Measurements from ENCODE around the gene ZCCHC14.
"Not testable (repeated sequence)": the region's sequence is repeated elsewhere in the genome, so short reads cannot be mapped to it uniquely, and the experiment has no call there.

Gene ZCCHC14

DNA sequence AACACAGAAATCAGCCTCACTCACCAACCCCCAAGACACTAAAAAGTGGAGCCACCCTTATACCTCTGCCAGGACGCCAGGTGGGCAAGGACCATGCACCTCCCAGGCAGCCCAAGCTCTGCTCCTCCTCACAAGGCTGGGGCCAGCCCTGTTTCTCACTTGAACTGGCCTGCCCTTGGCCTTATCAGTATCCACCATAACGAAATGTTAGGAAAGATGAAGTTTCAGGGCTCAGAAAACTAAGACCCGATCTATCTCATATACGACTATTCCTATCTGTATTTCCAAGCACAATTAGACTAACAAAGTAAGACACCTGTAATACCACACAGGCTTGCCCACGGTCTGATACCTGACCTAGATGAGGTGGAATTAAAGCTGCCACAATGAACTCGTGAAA lies 116.2 kb downstream of the ZCCHC14 start:
- no peak for DNase-seq

DNA sequence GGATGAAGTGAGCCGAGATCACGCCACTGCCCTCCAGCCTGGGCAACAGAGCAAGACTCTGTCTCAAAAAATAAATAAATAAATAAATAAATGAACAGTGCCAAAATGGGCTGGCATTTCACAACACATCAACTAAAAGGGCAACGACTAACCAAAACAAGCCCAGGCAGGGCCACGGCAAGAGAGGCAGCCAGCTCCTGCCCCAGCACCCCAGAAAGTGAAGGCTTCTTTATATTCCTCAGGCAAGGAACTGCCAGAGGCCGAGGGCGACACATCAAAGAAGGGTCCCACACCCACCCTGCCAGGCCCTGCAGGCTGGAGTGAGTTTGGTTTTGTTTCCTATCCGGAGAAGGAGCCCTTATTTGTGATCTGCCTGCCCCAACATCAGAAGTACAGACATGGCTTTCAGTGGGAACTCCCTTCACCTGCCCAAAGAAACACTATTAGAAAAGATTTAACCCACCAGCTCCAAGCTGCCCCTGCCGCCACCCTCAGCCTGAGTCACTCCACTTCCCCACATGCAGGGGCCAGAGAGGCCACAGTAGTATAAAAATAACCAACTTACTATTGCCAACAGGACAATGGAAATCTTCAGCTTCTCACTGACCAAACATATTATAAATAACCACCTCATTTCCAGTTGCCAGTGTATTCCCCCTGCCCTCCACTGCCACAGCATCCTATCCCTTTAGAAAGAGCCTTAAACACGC lies 117.2 kb downstream of the ZCCHC14 start:
- DNase-seq: peak; percentile 57

DNA sequence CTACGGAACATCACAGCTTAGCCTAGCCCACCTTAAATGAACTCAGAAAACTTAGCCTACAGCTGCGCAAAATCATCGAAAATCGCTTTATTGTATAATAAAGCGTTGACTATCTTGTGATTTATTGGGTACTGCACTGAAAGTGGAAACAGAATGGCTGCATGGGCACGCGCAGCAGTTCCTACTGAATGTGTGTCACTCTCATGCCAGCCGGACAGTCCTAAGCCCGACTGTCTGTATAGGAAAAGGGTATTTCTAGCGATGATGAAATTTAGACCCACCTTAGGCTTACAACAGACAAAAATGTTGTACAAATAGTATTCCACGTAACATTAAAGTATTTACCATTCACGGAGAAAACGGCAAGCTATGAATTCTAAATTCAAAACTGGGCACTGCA lies 118.5 kb downstream of the ZCCHC14 start:
- no peak for DNase-seq

DNA sequence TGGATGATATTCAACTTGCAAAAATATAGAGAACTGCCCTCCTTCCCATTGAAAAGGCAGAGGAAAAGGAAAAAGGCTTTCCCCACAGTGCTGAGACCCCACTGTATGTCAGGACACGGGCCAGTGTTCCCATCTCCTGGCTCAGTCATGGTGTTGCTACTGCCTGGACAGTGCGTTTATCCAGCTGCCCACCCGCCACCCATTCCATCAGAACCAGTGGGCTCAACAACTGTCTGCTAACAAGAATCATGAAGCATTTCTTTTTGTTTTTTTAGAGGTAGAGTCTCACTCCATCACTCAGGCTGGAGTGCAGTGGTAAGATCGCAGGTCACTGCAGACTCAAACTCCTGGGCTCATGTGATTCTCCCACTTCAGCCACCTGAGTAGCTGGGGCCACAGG lies 120.5 kb downstream of the ZCCHC14 start:
- no peak for DNase-seq

DNA sequence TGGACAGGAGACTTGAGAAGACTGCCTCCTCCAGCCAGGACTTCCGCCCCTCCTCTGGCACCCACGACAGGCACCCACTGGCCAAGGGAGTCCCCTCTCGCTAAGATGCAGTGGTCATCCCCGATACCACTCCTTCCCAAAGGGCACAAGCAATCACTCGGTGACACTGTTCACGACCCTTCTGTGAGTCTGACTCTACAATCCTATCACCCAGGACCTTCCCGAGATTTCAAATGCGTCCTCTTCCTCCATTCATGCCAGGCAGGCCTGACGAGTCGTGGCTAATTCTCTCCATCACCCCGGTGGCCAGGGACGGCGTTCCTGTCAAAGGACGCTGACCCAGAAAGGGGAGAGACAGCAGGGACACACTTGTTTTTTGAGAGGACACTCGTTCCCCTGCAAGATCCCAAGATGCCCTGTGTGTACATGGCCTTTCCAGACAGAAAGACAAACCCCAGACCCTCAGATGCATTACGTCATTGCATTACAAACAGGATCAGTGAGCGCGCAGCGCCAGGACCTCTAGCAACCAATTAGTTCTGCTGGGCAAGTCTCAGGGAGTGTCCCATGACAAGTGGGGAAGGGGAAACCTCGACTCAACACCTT lies 121.5 kb downstream of the ZCCHC14 start:
- DNase-seq: peak; percentile 16

DNA sequence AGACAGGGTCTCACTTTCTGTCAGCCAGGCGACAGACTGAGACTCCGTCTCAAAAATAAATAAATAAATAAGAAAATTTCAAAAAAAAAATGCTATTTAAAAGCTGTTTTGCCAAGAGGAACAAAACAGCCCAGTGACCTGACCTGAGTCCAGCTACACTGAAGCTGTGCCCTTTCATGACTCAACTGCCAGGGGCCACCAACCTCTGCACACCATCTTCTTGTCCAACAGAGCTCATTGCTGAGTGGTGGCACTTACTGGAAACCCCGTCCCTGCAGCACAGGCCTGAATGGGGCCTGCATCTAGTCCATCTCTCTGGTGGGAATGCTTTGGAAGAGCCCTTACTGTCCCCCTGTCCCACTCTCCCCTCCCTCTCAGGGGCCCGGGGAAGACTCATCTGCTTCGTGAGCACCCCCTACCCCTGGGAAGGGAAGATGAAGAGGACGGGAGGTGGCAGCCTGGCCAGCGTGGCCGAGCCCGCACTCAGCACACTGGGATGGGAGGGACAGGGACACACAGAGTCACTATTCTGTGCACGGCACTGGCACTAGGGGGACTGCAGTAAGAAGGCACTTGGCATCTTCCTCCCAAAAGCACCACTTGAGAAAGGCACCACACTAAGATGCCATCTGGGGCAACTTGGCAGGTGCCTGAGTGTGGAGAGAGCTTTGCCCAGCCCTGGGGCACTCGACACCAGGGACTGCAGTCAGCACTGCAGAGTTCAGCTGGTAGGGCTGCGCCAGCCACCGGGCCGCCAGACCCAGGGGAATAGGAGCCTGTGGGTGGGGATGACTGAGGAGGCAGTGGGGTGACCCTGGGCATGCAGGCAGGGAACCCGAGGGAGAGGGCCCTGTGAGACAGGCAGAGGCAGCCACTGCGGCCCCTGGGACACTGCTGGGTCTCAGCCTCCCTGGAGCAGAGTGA lies 122.8 kb downstream of the ZCCHC14 start:
- DNase-seq: no peak

DNA sequence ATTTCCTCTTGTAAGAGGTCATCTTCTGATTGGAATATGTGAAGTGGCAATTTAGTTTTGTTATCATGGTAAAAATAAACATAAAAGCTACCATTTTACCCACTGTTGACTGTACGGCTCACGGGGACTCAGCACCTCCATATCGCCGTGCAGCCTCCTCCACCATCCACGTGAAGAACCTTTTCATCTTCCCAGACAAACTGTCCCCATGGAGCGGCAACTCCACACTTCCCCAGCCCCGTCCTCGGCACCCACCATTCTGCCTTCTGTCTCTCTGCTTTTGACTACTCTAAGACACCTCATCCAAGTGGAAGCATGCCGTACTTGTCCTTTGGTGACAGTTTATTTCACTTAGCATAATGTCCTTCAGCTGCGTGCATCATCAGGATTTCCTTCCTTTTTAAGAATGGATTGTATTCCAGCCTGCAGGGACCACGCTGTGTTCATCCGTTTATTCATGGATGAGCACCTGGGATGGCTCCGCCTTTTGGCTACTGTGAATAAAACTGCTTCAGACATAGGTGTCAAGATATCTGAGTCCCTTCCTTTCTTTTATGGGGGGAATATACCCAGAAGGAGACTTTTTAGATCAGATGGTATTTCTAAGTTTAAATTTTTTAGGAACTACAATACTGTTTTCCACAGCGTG lies 123.6 kb downstream of the ZCCHC14 start:
- no peak for DNase-seq

DNA sequence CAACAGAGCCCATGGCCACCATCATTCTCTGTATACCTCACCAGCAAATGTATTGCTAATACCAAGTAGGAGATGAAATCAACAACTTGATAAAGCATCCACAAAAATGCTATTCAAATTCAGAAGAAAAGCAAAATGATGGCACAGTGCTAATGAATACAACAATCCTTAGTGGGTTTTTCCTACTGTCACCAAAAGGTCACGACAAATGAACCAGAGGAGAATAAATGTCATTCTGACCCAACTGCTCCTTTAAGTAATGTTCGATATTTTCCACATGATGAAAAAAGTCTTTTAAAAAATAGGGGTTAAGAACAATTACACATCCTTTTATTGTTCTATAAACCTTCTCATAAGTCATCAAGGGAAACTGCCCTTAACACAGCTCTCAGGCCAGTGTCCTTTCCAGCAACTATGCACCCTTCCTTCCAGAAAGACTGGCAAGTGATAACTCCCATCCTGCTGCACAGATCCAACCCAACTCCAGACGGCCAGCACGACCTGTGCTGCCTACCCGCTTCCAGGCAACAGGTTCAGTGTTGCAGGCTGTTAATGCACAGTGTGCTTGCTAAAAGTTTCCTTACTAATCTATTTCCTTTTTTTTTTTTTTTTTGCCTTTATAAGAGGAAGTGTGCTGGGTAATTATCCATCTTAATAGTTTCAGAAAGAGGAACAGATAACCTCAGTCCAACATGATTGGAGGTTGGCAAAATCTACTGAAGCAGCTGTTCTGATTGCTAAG lies 124.6 kb downstream of the ZCCHC14 start:
- DNase-seq: peak; percentile 89

DNA sequence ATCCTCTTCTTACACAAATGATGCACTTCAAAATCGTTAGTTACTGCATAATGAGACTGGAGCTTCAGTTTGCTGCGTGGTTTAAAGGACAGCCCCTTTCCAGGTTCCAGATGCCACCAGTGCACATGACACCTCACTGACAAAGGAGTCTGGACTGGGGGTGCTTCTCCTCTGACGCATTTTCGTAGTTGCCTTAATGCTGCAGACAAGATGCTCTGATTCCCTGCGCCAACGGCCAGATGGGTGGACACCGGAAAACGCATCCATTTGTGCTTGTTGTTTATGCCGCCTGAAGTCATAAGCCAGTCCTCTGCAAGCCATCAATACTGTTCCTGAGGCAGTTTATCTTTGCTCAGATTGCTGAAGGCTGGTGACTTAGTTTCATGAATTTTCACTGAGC lies 125.3 kb downstream of the ZCCHC14 start:
- no peak for DNase-seq

DNA sequence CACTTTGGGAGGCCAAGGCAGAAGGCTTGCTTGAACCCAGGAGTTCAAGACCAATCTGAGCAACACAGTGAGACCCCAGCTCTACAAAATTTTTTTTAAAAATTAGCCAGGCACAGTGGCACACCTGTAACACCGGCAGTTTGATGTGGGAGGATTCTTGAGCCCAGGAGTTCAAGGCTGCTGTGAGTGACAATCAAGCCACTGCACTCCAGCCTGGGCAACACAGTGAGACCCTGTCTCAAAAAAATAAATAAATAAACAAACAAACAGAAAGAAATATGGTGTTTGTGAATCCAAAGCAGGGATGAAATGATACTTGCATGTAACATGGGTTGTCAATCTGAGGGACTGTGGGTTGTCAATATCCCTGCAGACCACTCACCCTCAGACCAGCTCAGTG lies 125.9 kb downstream of the ZCCHC14 start:
- no peak for DNase-seq

DNA sequence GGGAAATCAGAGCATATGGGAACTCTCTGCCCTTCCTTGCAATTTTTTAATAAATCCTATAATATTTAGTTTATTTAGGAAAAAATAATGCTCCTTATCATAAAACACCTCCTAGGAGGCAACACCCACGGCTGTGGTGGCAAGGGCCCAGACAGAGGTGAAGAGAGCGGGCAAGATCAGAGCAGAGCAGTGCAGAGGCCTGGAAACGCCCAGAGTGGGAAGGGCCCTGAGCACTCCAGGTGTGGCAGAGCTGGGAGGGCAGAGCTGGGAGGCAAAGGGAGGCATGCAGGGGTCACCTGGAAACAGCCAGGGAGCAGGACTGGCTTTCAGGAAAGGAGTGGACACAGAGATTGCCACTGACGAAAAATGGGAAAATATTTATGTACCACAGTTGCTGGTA lies 126.5 kb downstream of the ZCCHC14 start:
- no peak for DNase-seq

DNA sequence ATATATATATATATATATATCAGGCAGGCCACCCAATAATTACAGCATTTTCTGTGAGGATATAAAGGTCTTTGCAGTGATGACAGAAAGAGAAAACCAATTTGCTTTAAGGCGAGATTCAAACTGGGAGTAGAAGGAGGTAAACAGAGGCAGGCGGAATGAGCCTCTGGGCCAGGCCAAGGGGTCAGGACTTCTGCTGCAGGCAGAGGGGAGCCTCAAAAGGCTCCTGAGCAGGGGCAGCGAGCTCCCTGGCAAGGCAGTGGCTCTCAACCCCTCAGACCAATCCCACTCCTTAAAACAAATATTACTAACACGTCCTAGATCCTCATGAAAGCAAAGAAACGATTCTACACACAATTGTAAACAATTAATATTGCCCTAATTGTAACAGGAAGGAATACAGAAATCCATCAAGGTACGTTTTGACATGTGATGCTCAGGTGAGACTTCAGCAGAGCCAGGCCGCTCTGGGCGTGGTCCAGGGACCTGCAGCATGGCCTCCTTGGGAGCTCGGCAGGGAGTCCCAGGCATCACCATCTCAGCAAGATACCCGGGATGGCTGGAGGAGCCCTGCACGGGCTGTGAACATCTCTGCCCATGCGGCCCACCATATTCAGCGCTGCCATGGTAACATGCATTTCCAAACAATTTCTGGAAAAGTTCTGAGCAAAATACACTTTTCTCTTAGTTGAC lies 127.7 kb downstream of the ZCCHC14 start:
- DNase-seq: no peak

DNA sequence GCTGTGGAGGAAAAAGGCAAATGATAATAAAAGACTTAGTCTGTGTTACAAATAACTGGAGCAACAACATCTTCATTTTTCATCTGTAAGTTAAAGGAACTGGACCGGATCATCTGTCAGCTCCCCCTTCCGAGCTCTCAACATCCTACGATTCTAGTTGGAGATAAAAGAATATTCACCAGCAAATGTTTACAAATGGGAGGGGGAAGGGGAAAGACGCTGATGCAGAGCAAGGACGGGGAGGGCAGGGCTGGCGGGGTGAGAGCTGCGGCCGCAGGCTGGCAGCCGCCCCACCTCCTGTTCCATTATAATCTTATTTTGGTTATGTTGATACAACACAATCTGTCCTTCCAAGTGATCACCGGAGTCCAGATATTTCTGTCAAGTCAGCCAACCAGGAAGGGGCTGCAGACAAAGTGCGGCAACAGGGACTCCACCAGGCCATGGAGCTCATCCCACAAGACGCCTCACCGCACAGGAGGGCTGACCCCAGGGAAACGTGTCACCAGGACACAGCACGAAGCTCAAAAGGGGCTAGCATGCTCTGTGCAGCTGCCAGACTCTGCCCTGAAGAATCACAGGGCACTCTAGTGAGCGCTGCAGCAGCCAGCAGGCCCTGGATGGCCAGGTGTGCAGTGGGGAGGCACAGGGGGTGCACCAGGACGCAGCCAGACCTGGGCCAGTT lies 128.9 kb downstream of the ZCCHC14 start:
- DNase-seq: no peak

DNA sequence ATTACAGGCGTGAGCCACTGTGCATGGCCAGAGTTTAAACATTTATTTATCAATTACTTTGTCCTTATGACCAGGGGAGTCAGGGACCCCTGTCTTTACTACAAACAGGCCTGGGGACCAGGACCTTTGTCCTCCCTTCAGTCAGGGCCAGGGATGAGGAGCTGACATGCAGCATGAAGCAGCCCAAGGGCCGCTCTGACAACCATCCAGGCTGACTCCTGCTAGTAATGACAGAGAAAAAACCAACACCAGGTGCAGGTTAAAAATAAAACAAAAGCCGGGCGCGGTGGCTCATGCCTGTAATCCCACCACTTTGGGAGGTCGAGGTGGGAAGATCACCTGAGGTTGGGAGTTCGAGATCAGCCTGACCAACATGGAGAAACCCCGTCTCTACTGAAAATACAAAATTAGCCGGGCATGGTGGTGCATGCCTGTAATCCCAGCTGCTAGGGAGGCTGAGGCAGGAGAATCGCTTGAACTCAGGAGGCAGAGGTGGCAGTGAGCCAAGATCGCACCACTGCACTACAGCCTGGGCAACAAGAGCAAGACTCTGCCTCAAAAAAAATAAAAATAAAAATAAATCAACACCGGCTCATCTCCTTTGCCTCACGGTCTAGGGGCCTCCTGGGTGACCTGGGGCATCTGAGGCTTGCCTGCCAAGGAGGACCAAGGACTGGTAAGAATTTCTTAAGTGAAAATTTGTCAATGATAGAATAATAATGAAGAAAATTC lies 129.8 kb downstream of the ZCCHC14 start:
- not testable (repeated sequence) for DNase-seq

DNA sequence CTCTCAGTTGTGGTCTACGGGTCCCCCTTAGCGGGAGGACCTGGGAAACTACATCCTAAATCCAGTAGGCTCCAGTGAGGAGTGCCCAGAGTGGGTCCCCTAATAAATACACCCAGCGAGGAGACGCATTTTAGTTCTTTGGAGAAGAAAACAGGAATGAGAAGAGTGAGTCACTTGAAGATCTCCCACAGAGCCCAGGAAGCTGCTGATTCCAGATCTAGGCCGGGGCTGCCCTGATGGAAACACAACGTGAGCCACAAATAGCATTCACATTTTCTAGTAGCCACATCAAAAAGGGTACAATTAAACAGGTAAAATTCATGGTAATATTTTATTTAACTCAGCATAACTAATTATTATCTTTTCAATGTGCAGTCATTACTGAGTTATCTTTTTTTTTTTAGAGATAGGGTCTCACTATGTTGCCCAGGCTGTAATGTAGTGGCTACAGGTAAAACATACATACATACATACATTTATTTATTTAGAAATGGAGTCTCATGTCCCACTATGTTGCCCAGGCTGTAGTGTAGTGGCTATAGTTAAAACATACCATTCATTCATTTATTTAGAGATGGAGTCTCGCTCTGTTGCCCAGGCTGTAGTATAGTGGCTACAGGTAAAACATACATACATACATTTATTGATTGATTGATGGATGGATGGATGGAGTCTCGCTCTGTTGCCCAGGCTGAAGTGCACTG lies 130.8 kb downstream of the ZCCHC14 start:
- DNase-seq: no peak

DNA sequence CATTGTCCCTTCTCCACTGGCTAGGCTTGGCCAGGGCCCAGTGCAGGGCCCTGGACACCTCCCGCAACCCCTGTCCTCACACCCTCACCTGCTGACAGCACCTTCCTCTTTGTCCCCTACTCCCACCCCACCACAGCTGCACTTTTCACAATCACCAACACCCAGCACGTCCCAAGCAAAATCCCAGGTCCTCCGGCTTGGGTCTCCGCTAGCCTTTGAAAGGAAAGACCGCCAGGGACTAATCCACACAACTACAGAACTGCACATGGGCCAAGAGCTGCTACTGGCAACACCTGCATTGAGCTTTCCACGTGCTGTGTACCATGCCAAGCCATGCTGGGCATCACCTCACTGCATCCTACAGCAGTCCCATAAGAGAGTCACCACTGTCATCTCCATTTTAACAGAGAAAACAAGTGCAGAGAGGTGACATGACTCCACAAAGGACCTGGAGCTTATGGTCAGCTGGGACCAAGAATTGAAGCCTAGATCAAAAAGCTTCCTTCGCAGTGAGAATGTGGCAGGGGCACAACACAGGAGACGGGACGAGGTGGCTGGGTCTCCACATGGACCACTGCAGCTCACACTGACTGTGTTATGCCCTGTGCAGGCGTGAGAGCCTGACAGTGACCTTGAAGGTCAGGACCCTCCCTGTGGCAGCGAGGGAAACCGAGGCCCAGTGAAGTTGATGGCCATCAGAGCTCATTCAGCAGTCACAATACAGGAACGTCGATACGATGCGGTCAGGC lies 131.8 kb downstream of the ZCCHC14 start:
- no peak for DNase-seq

DNA sequence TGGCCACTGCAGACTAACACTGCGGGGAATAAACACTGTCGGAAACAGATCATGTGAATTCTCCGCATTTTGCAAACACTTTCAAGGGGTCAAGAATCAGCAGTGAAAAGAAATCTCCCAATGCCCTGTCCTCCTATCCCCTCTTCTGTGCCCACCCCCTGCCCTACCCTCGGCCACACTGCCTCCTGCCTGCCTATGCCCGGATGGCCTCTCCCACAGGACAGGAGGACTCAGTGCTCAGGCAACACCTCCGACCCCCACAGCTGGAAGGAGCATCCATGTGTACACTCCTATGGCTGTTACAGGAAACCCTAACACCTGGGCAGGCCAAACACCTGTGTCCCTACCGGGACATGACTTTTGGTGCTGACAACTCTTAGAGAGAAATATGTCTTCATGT lies 133.7 kb downstream of the ZCCHC14 start:
- DNase-seq: no peak

DNA sequence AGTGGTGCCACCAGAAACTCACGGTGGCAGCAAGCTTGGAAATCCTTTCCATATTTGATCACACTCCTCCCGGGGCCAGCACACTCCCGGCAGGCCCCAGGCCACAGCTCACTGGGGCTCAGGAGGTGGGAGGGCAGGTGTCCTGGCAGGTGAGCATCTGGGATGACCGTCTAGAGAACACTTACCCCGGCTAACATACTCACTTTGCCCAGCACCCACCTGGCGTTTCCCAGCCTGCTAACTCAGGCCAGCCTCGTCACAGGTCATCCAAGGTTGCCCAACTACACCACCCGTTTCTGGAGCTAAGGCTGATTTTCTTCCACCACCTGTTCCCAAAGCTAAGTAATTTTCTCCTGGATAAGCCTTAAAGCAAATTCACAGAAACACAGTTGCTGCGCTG lies 134.1 kb downstream of the ZCCHC14 start:
- no peak for DNase-seq

DNA sequence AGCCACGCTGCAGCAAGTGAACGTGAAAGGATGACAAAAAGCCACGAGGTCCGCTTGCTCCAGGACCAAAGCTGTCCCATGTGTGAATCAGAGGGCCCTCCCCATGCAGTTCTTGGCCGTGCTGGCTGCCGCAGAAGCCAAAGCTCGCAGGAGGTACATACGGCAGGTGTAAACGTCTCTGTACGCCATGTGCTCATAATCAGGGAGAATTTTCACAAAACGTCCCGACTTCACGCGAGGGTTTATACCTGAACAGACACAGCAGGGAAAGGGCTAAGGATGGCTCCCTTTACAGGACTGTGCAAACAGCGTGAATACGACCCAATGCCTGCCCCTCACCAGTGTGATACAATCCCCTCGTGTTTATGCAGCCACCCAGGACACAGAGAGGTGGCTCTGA lies 134.6 kb downstream of the ZCCHC14 start:
- no peak for DNase-seq

Measured in MV-4-11 (cell line).